Eye (tissue), 1 donor: ENCODE measurements around the gene SERPIND1.

Source experiments
- DNase-seq: peaks from one replicate; pipeline ENCODE4 v3.0.0-alpha.2; 2015

Gene SERPIND1

DNA sequence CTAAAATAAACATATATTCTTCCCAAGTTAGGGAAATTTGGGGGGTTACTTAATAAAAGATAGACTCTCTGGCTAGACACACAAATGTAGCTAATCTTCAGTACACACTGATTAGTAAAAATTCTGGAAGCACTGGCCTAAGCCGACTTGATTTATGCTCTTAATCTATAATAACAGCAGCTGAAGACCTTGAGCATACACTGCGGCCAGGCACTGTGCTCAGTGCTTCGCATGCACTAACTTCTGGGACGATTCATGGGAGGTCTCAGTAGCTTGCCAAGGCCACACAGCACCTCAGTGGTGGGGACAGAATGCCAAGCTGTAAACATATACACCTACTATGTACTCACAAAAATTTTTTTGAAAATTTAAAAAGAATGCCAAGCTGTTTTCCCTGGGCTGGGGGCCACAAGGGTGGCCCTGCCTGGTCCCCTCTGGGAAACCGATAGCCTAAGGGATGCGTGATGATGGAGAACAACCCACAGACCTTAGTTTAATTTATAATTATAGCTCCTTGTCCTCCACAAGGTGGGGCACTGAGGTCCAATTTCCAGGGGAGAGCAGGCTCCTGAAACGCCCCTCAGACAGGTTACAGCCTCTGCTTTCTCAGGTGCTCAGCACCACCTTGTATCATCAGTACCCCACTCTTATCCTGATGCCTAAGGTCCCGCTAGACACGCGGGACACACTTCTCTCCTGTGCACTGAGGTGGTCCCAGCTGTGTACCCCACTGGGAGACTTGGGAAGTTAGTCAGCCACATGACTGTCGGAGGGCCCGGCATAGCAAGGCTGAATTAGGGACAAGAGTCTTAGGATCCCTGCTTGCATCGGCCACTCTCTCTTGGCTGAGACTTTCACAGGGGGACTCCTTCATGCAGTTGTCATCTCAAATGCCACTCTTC is 20.1 kb downstream of the SERPIND1 start:
- no peak for DNase-seq

DNA sequence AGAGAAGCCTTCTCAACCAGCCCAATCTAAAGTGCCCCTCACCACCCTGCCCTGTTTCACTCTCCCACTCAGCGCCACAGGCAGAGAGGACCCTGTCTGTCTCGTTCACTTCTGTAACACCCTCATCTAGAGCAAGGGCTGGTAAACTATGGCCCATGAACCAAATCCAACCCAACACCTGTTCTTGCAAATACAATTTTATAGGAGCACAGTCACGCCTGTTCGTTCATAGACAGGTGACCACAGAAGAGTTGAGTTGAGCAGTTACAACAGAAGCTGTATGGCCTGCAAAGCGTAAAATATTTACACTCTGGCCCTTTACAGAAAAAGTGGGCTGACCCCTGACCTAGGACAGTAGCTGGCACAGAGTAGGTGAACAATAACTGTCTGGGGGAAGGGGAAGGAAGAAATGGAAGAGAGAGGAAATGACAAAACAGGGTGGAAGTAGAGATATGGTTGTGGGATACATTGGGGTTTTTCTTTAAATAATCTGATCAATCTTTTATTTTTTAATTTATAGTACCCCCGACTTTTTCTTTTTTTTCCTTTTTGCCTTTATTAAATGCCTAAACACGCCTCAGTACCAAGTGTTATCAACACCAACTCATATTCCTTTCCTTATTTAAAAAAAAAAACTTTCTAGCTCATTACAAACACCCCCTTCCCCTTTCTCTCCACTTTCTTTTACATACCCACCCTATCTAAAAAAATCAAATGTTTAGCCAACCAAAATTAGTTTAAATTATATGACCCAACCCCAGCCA is 20.9 kb downstream of the SERPIND1 start:
- no peak for DNase-seq

DNA sequence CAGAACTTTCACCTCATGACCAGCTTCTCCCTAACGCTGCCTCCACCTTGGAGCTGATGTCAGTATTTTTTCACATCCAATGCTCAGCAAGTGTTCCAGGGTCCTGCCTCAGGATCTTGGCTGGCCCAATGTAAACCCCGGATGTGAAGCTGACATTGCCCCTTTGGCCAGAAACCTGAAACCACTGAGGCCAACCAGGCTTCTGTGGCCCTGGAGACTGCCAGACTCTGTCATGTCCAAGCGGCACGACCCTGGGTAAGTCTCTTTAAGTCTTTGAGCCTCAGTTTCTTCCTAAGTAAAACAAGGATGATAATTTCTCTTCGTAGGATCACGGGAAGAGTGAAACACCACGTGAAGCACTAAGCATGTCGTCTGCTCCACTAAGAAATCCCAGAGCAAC is 22.8 kb downstream of the SERPIND1 start:
- no peak for DNase-seq

DNA sequence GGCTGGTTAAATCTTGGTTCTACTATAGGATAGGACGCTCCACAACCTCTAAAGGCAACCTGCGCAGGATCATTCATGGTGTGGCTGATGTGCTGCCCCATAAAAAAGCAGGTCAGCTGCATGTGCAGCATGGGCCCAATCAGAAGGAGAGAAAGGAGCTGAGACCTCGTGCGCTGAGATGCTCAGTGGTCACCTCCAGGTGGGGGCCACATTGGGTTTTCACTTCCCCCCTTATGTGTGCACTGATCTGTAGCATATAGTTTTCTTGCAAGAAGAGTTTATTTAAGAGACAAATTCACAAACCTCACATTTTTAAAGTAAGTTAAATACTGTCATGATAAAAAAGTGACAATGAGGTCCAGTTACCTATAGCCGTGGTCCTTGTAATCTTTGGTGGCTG is 24.3 kb downstream of the SERPIND1 start:
- no peak for DNase-seq

DNA sequence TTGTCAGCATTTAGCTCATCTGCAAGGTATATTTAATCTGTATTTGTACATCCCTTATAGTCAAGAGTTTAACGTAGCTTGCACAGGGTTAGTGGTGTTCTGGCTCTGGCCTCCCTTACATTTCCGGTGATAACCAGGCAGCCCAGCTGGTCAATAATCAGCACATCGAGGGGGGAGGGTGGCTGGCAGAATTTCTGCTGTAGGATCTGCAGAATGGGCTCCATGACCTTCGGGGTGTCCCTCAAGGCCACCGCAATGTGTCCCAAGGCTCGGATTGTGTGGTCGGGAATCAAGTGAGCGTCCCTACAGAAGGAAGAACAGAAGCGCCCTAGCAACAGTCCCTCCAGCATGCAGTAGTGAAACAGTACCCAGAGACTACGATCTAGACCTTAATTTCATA is 25.1 kb downstream of the SERPIND1 start:
- DNase-seq, result no peak

DNA sequence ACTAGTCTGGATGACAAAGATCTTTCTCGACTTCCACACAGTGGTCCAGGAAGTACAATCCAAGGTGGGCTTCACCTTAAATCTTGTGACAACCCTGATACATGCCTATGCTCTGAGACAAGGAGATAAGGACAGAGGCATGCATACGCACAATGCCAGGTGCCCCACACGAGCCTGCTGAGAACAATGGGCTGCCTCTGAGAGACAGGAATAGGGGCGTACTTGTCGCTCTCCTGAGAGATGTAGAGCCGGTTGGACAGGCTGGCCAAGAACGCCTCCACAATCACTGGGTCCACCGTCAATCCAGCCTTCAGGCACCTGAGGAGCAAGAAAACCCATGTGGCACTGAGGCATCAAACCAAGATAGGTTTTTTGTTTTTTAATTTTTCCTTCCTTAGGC is 25.5 kb downstream of the SERPIND1 start:
- DNase-seq, result no peak

DNA sequence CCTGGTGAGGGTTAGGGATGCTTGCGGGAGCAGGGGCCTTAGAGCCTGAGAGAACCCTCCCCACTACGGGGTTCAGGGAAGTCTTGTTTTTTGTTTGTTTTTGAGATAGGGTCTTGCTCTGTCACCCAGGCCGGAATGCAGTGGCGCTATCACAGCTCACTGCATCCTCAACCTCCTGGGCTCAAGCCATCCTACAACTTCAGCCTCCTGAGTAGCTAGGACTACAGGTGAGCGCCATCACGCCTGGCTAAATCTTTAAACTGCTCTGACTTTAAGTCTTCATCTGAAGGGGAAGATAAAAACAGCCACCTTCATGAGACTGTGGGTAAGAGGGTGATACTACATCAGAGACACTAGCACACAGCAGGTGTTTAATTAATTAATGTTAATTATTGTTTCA is 28.5 kb downstream of the SERPIND1 start:
- DNase-seq, result no peak

DNA sequence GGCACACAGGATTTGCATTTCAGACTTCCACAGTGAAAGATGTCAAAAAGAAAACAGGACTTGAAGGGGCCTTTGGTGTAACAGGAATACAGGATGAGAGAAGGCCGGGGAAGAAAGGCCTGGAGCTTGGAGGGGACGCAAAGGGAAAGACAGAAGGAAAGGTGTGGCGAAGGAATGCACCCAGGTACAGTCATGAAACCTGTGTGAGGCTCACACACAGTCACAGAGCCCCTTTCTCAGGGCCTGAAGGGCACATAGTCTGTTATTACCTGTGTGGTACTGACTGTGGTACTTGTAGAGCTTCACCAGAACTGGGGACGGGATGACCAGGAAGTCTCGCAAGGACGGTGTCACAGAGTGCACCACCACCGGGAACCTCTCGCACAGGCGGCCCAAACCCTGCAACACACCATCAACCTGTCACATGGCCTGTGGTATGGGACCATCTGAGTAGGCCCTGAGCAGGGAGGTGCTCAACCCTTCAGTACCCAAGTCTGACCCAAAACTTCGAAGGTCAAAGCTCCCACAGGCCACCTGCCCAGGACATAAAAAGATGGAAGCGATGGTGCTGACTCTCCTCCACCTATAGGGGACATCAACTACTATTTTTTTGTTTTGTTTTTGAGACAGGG is 29.1 kb downstream of the SERPIND1 start:
- no peak for DNase-seq

DNA sequence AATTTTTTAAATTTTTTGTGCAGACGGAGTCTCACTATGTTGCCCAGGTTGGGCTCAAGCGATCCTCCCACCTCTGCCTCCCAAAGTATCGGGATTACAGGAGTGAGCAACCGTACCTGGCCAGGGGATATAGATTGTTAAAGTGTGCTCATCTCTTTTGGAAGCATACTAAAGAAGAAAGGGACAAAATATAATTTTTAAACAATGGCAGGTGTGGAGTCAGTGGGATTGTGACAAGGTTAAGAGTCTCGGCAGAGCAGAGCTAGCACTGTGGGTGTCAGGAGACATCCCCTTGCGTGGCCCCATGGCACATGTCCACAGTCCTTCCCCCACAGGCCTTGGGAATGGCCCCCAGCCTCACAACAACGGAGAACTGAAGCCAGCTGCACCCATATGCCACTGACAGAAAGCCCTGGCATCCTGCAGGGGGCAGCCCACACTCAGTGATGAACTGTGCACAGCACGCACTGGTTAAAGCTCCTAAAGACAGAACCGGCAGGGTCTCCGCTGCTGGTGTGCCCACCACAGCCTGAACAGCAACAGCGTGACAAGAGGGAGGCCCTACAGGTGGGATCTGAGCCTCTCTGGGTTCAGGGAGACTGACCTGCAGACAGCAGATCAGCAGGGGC is 29.9 kb downstream of the SERPIND1 start:
- DNase-seq, result peak; percentile 65

DNA sequence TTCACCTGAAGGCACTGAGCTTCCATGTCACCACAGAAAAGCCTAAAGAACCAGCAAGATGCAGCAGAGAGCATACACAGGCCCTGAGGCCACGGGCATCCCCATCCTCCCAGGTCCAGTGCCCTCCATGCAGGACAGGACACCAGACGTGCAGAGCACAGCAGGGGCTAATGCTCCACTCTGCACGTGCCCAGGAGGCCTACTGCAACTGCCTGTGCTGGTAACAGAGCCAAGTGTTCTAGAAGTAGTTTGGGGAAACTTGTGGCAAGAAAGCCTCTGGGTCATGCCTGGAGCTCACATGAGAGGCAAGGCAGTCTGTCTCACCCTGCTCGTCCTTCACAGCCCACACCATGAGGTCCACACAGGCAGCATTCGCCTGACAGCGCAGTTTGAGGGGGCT is 30.7 kb downstream of the SERPIND1 start:
- DNase-seq, result no peak

DNA sequence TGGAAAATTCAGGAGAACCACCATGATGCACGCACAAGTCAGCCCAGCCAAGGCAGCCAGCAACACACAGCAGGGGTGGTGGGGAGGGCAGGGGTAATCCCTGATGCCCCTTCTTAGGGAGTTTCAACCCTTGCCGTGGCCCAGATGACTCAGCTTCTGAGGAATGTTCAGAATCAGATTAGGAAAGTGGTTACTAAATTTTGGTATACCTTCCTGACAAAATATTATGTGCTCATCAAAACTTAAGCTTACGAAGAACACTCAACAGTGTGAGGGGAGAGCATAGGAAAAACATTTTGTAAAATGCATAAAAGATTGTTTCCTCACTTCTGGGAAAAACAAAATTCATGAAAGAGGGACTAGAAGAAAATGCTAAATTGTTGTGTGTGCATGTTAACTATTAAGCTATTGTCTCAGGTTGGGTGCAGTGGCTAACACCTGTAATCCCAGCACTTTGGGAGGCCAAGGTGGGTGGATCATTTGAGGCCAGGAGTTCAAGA is 32.1 kb downstream of the SERPIND1 start:
- no peak for DNase-seq

DNA sequence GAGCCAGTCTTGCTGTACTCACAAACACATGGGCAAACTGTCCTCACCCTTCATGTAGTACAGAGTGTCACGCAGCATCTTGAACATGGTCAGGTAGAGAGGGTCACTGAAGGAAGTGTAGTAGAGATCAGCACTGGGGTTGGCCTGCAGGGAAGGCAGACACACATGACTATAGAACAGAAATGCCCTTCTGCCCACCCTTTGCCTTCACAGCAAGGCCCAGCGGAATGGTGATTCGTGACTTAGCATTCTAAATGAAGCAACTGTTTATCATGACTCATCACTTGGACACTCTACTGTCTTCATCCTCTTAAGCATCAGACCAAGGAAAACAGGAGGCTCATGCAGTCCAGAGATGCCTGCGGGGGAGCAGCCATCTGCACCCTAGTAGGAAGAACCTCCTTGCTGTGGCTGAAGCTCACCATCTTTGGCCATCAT is 33.4 kb downstream of the SERPIND1 start:
- no peak for DNase-seq

DNA sequence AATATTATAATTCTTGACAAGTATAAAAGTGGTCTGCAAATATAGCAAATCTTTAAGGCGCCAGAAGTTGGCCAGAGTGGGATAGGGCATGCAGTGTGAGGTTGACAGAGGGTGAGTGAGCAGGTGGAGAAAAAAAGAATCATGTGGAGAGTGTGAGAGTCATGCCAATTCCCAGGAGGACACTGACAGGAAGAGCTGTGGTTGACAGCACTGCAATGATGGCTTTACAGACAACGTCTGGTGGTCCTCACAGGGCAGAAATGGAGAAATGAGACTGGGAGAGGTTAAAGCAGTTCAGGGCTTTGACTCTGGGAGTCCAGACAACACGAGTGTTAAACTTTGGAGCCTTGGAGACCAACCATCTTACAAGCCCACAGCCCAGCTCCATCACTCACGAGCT is 34.9 kb downstream of the SERPIND1 start:
- DNase-seq, result no peak

DNA sequence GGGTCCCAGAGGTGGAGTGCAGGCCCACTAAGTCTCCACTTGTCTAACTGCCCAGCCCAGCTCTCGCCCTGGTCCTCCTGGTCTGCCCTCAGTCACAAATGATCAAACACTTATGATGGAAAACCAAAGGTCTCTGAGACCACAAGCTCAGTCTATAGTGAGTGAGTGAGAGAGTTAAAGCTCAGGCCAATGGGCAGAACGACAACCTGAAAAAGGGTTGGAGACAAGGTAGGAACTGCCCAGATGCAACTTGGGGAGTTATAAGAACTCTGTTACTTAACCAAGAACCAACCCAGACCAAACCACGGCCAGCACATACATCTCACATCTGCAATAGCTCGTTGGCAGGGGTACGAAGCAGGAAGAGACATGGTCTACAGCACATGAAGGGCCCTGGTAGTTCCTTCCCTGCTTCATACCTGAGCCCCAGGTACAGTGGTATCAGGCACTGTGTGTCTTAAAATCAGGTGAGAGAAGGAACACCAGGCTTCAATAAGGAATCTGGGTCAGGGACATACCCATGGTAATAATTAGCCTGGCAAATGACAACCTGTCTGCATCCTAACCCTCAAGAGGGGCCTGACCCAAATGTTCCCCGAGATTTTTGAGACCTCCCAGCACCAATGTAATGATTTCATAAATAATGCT is 35.7 kb downstream of the SERPIND1 start:
- no peak for DNase-seq

DNA sequence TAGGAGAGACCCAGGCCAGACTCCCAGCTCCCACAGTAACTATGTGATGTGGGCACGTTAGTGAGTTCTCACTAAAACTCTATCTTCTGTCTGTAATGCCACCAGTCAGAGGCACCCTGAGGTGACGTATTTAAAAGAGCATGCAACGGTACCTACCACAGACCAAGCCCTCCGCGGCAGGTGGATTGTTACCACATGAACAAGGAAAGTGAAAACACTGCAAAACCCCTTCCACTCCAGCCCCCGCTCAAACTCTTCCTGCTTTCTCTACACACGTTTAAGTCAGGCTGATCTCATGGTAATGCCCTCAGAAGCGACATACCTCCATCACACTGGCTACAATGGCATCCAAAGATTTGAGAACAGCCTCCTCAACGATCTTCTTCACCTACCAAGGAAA is 36.7 kb downstream of the SERPIND1 start:
- no peak for DNase-seq

DNA sequence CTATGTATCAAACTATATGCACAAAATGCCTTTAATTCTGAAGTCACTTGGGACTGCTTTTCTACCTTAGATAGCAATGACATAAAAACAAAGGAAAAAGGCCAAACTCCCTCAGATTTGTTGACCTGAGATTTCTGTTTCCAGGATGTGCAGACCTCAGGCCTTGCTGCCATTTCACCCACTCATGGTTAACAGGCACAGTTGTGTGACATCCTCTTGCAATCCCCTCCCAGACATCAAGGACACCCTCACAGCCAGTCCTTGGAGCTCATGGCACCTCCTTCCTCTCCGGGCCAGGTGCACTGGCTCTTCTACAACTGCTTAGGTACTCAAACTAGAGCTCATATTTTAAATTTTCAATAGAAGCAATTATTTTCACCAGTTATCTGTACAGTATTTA is 37.3 kb downstream of the SERPIND1 start:
- no peak for DNase-seq

DNA sequence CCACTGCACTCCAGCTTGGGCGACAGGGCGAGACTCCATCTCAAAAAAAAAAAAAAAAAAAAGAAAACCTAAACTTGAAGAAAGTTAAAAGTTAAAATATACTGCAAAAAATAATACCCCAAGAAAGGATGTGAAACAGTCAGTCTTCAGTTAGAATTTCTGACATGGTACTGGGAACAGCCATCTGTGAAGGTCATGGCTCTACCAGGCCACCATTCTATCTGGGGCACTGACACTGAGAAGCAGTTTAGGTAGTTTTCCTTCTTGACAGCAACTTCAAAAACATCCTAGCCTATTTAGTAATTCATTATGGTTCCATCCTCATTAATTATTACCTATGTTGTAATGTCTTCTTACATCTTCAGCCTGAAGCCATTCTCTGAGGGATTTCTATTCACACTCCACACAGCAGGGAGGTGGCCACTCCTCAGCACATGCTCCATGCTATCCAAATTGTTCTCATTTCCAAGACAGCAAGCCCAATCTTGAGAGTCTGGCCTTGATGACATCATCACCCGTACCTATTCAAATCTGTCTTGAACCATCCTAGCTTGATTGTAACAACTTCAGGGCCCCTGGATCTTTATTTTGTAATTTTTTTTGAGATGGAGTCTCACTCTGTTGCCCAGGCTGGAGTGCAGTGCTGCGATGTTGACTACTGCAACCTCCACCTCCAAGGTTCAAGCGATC is 38.2 kb downstream of the SERPIND1 start:
- DNase-seq, result no peak

DNA sequence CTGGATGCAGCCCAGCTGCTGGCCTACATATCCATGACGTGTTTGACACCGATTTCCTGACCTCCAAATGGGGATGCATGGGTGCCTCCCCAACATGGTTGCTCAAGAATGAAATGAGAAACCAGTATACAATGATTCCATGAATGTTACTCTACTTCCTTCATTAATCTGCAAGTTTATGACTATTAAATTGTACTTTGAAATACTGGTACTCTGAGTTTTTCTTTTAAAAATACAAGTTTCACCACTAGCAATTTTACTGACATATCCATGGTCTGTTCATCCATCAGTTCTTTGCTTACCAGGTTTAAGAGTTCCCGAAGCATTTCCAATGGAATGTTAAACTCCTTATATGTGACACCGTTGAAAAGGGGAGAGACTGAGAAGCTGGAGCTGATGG is 39.1 kb downstream of the SERPIND1 start:
- DNase-seq, result no peak

DNA sequence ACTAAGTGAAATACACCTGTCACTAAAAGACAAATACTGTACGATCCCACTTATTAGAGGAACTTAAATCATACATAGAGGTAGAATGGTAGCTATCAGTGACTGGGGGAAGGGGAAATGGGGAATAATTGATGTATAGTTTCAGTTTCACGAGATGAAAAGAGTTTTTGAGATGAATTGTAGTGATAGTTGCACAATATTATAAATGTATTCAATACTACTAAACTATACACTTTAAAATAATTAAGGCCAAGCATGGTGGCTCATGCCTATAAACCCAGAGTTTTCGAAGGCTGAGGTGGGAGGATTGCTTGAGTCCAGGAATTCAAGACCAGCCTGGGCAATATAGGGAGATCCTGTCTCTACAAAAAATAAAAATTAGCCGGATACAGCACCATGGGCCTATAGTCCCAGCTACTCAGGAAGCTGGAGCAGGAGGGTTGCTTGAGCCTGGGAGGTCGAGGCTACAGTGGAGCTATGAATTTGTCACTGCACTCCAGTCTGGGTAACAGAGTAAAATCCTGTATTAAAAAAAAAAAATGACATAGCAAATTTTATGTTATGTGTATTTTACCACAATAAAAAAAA is 40.4 kb downstream of the SERPIND1 start:
- no peak for DNase-seq

DNA sequence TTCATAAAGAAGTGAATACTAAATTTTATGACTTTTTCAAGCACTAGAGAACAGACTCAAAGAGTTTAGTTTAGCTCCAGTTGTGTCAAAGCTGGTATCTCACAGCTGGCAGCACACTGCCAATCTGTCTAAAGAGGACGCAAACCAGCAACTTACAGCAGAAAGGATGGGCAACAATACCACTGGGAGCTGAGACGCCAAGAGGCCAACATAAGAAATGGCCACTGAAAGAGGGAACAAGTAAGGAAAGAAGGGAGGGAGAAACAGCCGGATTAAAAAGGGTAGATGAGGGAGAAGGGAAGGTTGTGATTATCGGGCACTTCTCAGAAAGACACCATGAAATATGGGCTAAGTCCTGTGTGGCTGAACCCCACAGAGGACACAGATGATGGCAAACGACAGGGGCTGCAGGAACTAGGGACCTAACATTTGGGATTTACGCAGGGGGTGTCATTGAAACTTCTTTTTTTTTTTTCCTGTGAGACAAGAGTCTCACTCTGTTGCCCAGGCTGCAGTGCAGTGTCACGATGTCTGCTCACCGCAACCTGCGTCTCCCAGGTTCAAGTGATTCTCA is 41.7 kb downstream of the SERPIND1 start:
- DNase-seq, result no peak

DNA sequence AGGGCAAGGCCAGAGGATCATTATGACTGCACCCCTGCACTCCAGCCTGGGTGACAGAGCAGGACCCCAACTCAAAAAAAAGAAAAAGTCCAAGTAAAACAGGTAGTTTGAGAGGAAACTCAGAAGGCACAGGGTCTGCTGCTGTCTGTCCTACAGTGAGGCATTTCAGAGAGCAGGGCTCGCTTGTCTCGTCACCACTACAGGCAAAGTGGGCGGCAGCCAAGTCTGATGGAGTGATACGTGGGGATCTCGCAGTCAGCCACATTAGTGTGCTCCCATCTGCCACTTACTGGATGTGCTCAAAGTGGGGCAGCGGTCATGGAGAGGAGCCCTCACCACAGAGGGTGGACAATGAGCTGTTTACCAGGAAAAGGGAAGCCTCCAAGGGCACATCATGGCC is 42.6 kb downstream of the SERPIND1 start:
- DNase-seq, result no peak
